ENCODE results near the gene ZNF76.

The ZNF76 gene

DNA sequence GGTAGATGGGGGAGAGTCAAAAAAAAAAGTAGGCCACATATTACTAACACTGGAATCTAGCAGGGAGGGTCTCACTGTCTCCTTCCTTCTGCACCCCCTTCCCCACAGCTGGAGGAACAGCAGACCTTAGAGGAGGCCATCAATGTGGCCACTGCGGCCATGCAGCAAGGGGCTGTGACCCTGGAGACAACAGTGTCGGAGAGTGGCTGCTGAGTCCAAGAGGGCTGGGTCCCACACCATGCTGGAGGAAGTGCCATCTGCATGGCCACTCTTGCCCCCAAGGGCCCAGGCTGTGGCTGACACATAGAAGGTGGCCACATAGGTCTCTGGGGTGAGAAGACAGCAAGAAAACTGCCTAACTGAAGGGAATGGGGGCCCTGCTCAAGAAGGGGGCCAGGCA is 35.5 kb downstream of the ZNF76 start:
- H3K4me1 Mint-ChIP-seq = peaks cover 4% of the 10 kb centered on the region
- peaks cover 22% of the 10 kb centered on the region for H3K36me3 Mint-ChIP-seq (ENCODE audit: low read depth)
- no peak overlapping the region for H3K27ac Mint-ChIP-seq
- peaks cover 3% of the 10 kb centered on the region for H3K27me3 Mint-ChIP-seq (ENCODE audit: low read depth)
- TF ChIP-seq CTCF (IDR thresholded peaks at IDR 0.05; ENCODE audit: unreplicated experiment in 3 of 3) = no peak
- H3K4me3 Mint-ChIP-seq = no peak overlapping the region
- no peaks in the 10 kb centered on the region for H3K9me3 Mint-ChIP-seq

GRCh38 chr6:35295521-35296315 is 36.2 kb downstream of the ZNF76 start:
- Mint-ChIP-seq H3K27ac (no peak overlapping the region), H3K27me3 (ENCODE audit: low read depth) (peaks cover 3% of the 10 kb centered on the region), H3K36me3 (ENCODE audit: low read depth) (peaks cover 18% of the 10 kb centered on the region), H3K9me3 (no peaks in the 10 kb centered on the region), H3K4me1 (peaks cover 4% of the 10 kb centered on the region), H3K4me3 (no peak overlapping the region)
- no peak for TF ChIP-seq CTCF (IDR thresholded peaks at IDR 0.05; ENCODE audit: unreplicated experiment in 3 of 3)

- H3K4me1 Mint-ChIP-seq = peaks cover 4% of the 10 kb centered on the region
- peaks cover 3% of the 10 kb centered on the region for H3K27me3 Mint-ChIP-seq (ENCODE audit: low read depth)
Measured at GRCh38 chr6:35296931-35297600, 37.5 kb downstream of the ZNF76 start.

GRCh38 chr6:35297601-35298481 is 38.3 kb downstream of the ZNF76 start, which contains the start of gene DEF6:
DEF6 (plus strand) TSS chr6:35297818; CDS start chr6:35297857, 39 bp downstream.
- Mint-ChIP-seq H3K36me3 (ENCODE audit: low read depth) (peaks cover 5% of the 10 kb centered on the region), H3K27ac (peak within 1 kb of the TSS in 1 of 3 experiments; percentile 33), H3K4me3 (peak within 1 kb of the TSS; percentile 30 to 55 (median 53)), H3K9me3 (no peaks in the 10 kb centered on the region), H3K27me3 (ENCODE audit: low read depth) (peaks cover 3% of the 10 kb centered on the region), H3K4me1 (peaks cover 5% of the 10 kb centered on the region)
- TF ChIP-seq CTCF (IDR thresholded peaks at IDR 0.05; ENCODE audit: unreplicated experiment in 3 of 3) = peak; percentile 69 to 80 (median 73)

More at GRCh38 chr6:35296931-35297600, 37.5 kb downstream of the ZNF76 start:
- H3K36me3 Mint-ChIP-seq (ENCODE audit: low read depth) = peaks cover 7% of the 10 kb centered on the region
- H3K27ac Mint-ChIP-seq = peak overlapping the region in 1 of 3 experiments; percentile 33
- TF ChIP-seq CTCF (IDR thresholded peaks at IDR 0.05; ENCODE audit: unreplicated experiment in 3 of 3) = no peak
- no peaks in the 10 kb centered on the region for H3K9me3 Mint-ChIP-seq
- H3K4me3 Mint-ChIP-seq = peak overlapping the region; percentile 30 to 55 (median 53)

- Mint-ChIP-seq H3K27me3 (ENCODE audit: low read depth) (peaks cover 3% of the 10 kb centered on the region), H3K4me1 (peaks cover 9% of the 10 kb centered on the region), H3K4me3 (peak overlapping the region in 1 of 3 experiments; percentile 45), H3K27ac (no peak overlapping the region), H3K9me3 (no peaks in the 10 kb centered on the region), H3K36me3 (ENCODE audit: low read depth) (peaks cover 5% of the 10 kb centered on the region)
- no peak for TF ChIP-seq CTCF (IDR thresholded peaks at IDR 0.05; ENCODE audit: unreplicated experiment in 3 of 3)
Measured at GRCh38 chr6:35298625-35299140, 39.1 kb downstream of the ZNF76 start.
